Kidney epithelial cell (primary cell): ENCODE measurements around the gene ANGPT4. TPM values are rescaled to one million over a fixed set of nuclear protein-coding genes. Genes with fewer than 3 reads are reported as not detected.

Experiments
- DNase-seq: peaks from one replicate; pipeline ENCODE4 v3.0.0-alpha.2; 2010; ENCODE audit warnings: low read depth
- H3K27me3 ChIP-seq: 2 replicates; pipeline ENCODE4 v1.6.0; 2011; ENCODE audit warnings: low read length; ENCODE audit not compliant: control insufficient read depth, insufficient read depth
- H3K36me3 ChIP-seq: 2 replicates; pipeline ENCODE4 v1.5.1; 2011; ENCODE audit warnings: low read length; ENCODE audit not compliant: control insufficient read depth, insufficient read depth
- H3K4me3 ChIP-seq: 2 replicates; pipeline ENCODE4 v1.5.1; 2011; ENCODE audit warnings: low read depth, mild to moderate bottlenecking, control low read depth, low read length
- CTCF ChIP-seq: IDR thresholded peaks from 2 replicates; pipeline ENCODE4 v1.5.1; 2011; ENCODE audit warnings: mild to moderate bottlenecking, moderate library complexity, low read length, control low read depth, inconsistent platforms; ENCODE audit not compliant: insufficient read depth, poor library complexity, severe bottlenecking
- total RNA-seq: library from RNA; depleted of rRNA; stranded (reverse); fragments of >200 nt; gene quantifications from 2 replicates; pipeline ENCODE4 v1.2.3, GENCODE V29; 2015

ANGPT4 gene
- total RNA-seq, 1 donor from 2014 or later = not detected

- H3K36me3 ChIP-seq = no peaks in the 10 kb centered on the region
- no peak overlapping the region for H3K4me3 ChIP-seq
- no peak for TF ChIP-seq CTCF
- H3K27me3 ChIP-seq = peaks cover 8% of the 10 kb centered on the region
- no peak for DNase-seq
Measured at GRCh38 chr20:869606-870005, 46.5 kb downstream of the ANGPT4 start.

DNA sequence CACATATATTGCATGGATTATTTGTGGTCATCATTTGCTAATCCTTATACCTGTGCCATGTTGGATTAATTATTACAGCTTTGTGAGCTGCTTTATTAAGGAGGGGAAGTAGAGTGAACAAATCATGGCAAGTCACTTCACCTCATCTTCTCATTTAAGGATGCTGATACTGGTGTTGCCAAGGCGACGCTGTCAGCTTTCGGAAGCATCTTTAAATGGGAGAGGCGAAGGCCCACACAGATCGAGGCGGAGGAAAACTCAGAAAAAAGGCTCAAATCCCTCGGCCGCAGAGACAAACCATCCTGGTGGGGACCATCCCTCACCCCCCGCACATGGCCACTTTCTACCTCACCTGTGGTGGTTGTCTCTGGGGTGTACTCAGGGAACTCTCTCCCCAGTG, 47.9 kb downstream of the ANGPT4 start:
- H3K36me3 ChIP-seq = no peaks in the 10 kb centered on the region
- peaks cover 8% of the 10 kb centered on the region for H3K27me3 ChIP-seq
- no peak for TF ChIP-seq CTCF
- no peak overlapping the region for H3K4me3 ChIP-seq
- DNase-seq = no peak

DNA sequence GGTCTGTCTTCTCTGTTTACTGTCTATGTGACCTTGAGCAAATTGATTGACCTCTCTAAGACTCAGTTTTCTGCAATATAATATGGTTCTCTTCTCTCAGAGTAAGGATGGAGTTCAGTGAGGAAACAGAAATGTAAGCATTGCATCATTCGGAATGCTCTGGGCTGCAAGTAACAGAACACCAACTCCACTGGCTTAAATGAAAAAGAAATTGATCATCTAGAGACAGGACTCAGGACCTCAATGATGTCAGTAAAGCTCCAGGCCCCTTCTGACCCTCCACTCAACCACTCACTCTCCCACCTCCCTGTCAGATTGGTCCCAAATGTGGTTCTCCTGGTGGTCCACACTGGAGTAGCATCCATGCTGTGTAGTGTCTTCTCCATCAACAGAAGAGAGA, 50.7 kb downstream of the ANGPT4 start:
- no peaks in the 10 kb centered on the region for H3K36me3 ChIP-seq

GRCh38 chr20:860891-861290, 55.2 kb downstream of the ANGPT4 start:
- Histone ChIP-seq H3K36me3 (no peaks in the 10 kb centered on the region), H3K27me3 (no peaks in the 10 kb centered on the region), H3K4me3 (no peak overlapping the region)
- DNase-seq = no peak
- no peak for TF ChIP-seq CTCF

More for the DNA sequence above, 50.7 kb downstream of the ANGPT4 start:
- no peak for DNase-seq
- no peak overlapping the region for H3K4me3 ChIP-seq
- no peak for TF ChIP-seq CTCF
- peaks cover 3% of the 10 kb centered on the region for H3K27me3 ChIP-seq

DNA sequence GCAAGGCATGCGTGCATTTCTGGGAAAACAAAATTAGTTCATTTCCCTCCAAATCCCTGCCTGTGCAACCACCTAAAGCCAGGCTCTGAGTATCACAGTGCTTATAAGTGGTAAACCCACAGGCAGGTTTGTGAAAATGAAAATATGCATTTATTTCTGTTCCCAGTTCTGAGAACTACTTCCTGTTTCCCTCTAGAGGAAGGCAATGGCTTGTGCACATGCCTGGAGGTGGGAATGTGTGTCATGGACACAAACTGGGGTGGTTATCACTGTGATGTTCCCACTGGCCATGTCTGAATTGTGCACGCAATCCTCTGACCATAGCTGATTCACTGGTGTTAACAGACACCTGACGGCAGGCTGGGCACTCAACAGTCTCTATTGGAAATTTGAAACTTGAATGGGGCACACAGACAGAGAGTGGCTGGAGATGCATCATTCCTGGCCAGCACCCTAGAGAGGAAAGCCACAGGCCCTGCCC, 56.3 kb downstream of the ANGPT4 start:
- no peak for DNase-seq
- TF ChIP-seq CTCF = no peak
- Histone ChIP-seq H3K36me3 (no peaks in the 10 kb centered on the region), H3K27me3 (no peaks in the 10 kb centered on the region), H3K4me3 (no peak overlapping the region)

- no peak for TF ChIP-seq CTCF
- DNase-seq = no peak
Measured at GRCh38 chr20:858011-858410, 58.1 kb downstream of the ANGPT4 start.

More at GRCh38 chr20:858011-858410, 58.1 kb downstream of the ANGPT4 start:
- H3K4me3 ChIP-seq = no peak overlapping the region
- no peaks in the 10 kb centered on the region for H3K27me3 ChIP-seq
- H3K36me3 ChIP-seq = no peaks in the 10 kb centered on the region
